Ascending aorta (tissue), 2 donors: Measurements from ENCODE around the gene NR3C1. TPM values are rescaled to one million over a fixed set of nuclear protein-coding genes. Genes with fewer than 3 reads are reported as not detected.

ENCODE experiments used
- DNase-seq, 2 donors: peaks; one replicate each; pipeline ENCODE4 v3.0.0-alpha.2; 2019; ENCODE audit warnings: low spot score in 2 of 2
- H3K27ac ChIP-seq, 2 donors: fragments of 200-600 bp; sonication (generic); one replicate each; pipeline ENCODE4 v1.5.1; 2016 to 2017; ENCODE audit warnings: mild to moderate bottlenecking in 1 of 2
- H3K27me3 ChIP-seq: fragments of 200-600 bp; sonication (generic); one replicate; pipeline ENCODE4 v1.5.1; 2017
- H3K36me3 ChIP-seq, 2 donors: fragments of 200-600 bp; sonication (generic); one replicate each; pipeline ENCODE4 v1.5.1; 2016
- H3K4me1 ChIP-seq, 2 donors: fragments of 200-600 bp; sonication (generic); one replicate each; pipeline ENCODE4 v1.5.1; 2016 to 2017; ENCODE audit warnings: mild to moderate bottlenecking in 1 of 2
- H3K4me3 ChIP-seq, 2 donors: fragments of 200-600 bp; sonication (generic); one replicate each; pipeline ENCODE4 v1.5.1; 2016 to 2017; ENCODE audit warnings: mild to moderate bottlenecking in 1 of 2
- H3K9me3 ChIP-seq, 2 donors: fragments of 200-600 bp; sonication (generic); one replicate each; pipeline ENCODE4 v1.5.1; 2016
- CTCF ChIP-seq, 3 experiments: fragments of 200-600 bp in 2 of 3; fragments of 450-650 bp in 1 of 3; sonication (generic) in 2 of 3; IDR thresholded peaks; one replicate each; pipeline ENCODE4 v1.5.1; 2016 to 2019; ENCODE audit warnings: antibody characterized with exemption in 3 of 3, mild to moderate bottlenecking in 1 of 3, moderate library complexity in 1 of 3
- intact Hi-C: fragments of 100-400 bp; cut with DNase I; formaldehyde crosslinking; loops from one replicate; pipeline ENCODE4 v1.15.1; 2023
- total RNA-seq: library from RNA; depleted of rRNA; stranded (reverse); fragments of >200 nt; gene quantifications from one replicate; pipeline ENCODE4 v1.1.0, GENCODE V29; 2016

The NR3C1 gene
- total RNA-seq, 1 donor from 2014 or later: 18.4 TPM

GRCh38 chr5:143445776-143446175 lies 42.3 kb upstream of the NR3C1 start:
- Histone ChIP-seq H3K4me3 (no peak overlapping the region), H3K4me1 (no peaks in the 10 kb centered on the region), H3K36me3 (no peaks in the 10 kb centered on the region), H3K9me3 (no peaks in the 10 kb centered on the region), H3K27me3 (no peaks in the 10 kb centered on the region), H3K27ac (no peak overlapping the region)
- no peak for DNase-seq
- intact Hi-C loops: no loop called here
- no peak for TF ChIP-seq CTCF (IDR thresholded peaks at IDR 0.05)

GRCh38 chr5:143443330-143443729 lies 39.8 kb upstream of the NR3C1 start:
- no peak for DNase-seq
- no peaks in the 10 kb centered on the region for H3K27me3 ChIP-seq
- no peaks in the 10 kb centered on the region for H3K36me3 ChIP-seq
- no peaks in the 10 kb centered on the region for H3K9me3 ChIP-seq
- intact Hi-C loops: no loop called here
- no peak for TF ChIP-seq CTCF (IDR thresholded peaks at IDR 0.05)
- no peak overlapping the region for H3K4me3 ChIP-seq
- H3K4me1 ChIP-seq: no peaks in the 10 kb centered on the region
- no peak overlapping the region for H3K27ac ChIP-seq

- TF ChIP-seq CTCF (IDR thresholded peaks at IDR 0.05): no peak
- H3K27ac ChIP-seq: no peak overlapping the region
- H3K4me1 ChIP-seq: no peaks in the 10 kb centered on the region
- no peaks in the 10 kb centered on the region for H3K36me3 ChIP-seq
- intact Hi-C loops: no loop called here
- no peak for DNase-seq
- H3K9me3 ChIP-seq: no peaks in the 10 kb centered on the region
- no peak overlapping the region for H3K4me3 ChIP-seq
- no peaks in the 10 kb centered on the region for H3K27me3 ChIP-seq
Observed at GRCh38 chr5:143442385-143442784, 38.9 kb upstream of the NR3C1 start.

- H3K27me3 ChIP-seq: no peaks in the 10 kb centered on the region
- H3K36me3 ChIP-seq: no peaks in the 10 kb centered on the region
- no peak for DNase-seq
- H3K9me3 ChIP-seq: no peaks in the 10 kb centered on the region
- intact Hi-C loops: no loop called here
- H3K4me1 ChIP-seq: no peaks in the 10 kb centered on the region
- TF ChIP-seq CTCF (IDR thresholded peaks at IDR 0.05): no peak
- H3K27ac ChIP-seq: no peak overlapping the region
- H3K4me3 ChIP-seq: no peak overlapping the region
Observed at GRCh38 chr5:143440448-143441115, 37.1 kb upstream of the NR3C1 start.

- Histone ChIP-seq H3K36me3 (no peaks in the 10 kb centered on the region), H3K27ac (no peak overlapping the region), H3K4me1 (no peaks in the 10 kb centered on the region), H3K9me3 (no peaks in the 10 kb centered on the region), H3K27me3 (no peaks in the 10 kb centered on the region), H3K4me3 (no peak overlapping the region)
- DNase-seq: no peak
- intact Hi-C loops: no loop called here
- no peak for TF ChIP-seq CTCF (IDR thresholded peaks at IDR 0.05)
Observed at GRCh38 chr5:143437666-143438273, 34.3 kb upstream of the NR3C1 start.
